Loucy (cell line): ENCODE measurements around the gene CASP9.

Source experiments
- H2AFZ ChIP-seq: fragments of 200-600 bp; sonication (generic); 2 replicates; pipeline ENCODE4 v1.6.0; 2016; ENCODE audit warnings: antibody characterized with exemption, mild to moderate bottlenecking, low read length, moderate library complexity
- H3F3A ChIP-seq: fragments of 200-600 bp; 2 replicates; pipeline ENCODE4 v1.6.0; 2016; ENCODE audit warnings: antibody characterized with exemption, low read depth, mild to moderate bottlenecking
- H3K27me3 ChIP-seq: fragments of 200-600 bp; sonication (generic); 2 replicates; pipeline ENCODE4 v1.6.1; 2014; ENCODE audit warnings: low read length, mild to moderate bottlenecking; ENCODE audit not compliant: insufficient read depth, poor library complexity, severe bottlenecking
- H3K36me3 ChIP-seq: fragments of 200-600 bp; sonication (generic); 2 replicates; pipeline ENCODE4 v1.6.1; 2016; ENCODE audit warnings: low read length; ENCODE audit not compliant: insufficient read depth
- H3K4me1 ChIP-seq: fragments of 200-600 bp; sonication (generic); 2 replicates; pipeline ENCODE4 v1.5.1; 2014; ENCODE audit warnings: low read length, mild to moderate bottlenecking; ENCODE audit not compliant: insufficient read depth, poor library complexity, severe bottlenecking
- H3K4me2 ChIP-seq: fragments of 200-600 bp; sonication (generic); 2 replicates; pipeline ENCODE4 v1.6.0; 2014; ENCODE audit warnings: antibody characterized with exemption, low read length, low read depth, mild to moderate bottlenecking; ENCODE audit not compliant: poor library complexity, severe bottlenecking
- H3K4me3 ChIP-seq: fragments of 200-600 bp; sonication (generic); 2 replicates; pipeline ENCODE4 v1.5.1; 2014; ENCODE audit warnings: low read length, mild to moderate bottlenecking, mixed read lengths; ENCODE audit not compliant: poor library complexity, severe bottlenecking
- H3K79me2 ChIP-seq: fragments of 200-600 bp; sonication (generic); 2 replicates; pipeline ENCODE4 v1.6.1; 2014; ENCODE audit warnings: low read length; ENCODE audit not compliant: insufficient read depth
- H3K9ac ChIP-seq: fragments of 200-600 bp; sonication (generic); 2 replicates; pipeline ENCODE4 v1.6.0; 2014; ENCODE audit warnings: mild to moderate bottlenecking, low read depth, low read length, moderate library complexity; ENCODE audit not compliant: poor library complexity, severe bottlenecking
- H3K9me2 ChIP-seq: fragments of 200-600 bp; sonication (generic); replicated peaks from 2 replicates; pipeline ENCODE4 v1.6.1; 2016; ENCODE audit warnings: low read depth, low read length, mixed read lengths
- H3K9me3 ChIP-seq: fragments of 200-600 bp; sonication (generic); 2 replicates; pipeline ENCODE4 v1.6.1; 2014; ENCODE audit warnings: mild to moderate bottlenecking, antibody characterized with exemption, low read length, low read depth; ENCODE audit not compliant: insufficient read depth
- H4K20me1 ChIP-seq: fragments of 200-600 bp; sonication (generic); 2 replicates; pipeline ENCODE4 v1.6.0; 2014; ENCODE audit warnings: antibody characterized with exemption, low read length, mild to moderate bottlenecking; ENCODE audit not compliant: insufficient read depth, poor library complexity, severe bottlenecking
- CTCF ChIP-seq: fragments of 200-600 bp; sonication (generic); conservative IDR thresholded peaks from 2 replicates; pipeline ENCODE4 v1.5.1; 2014; ENCODE audit warnings: mild to moderate bottlenecking, antibody characterized with exemption, low read length
- EZH2phosphoT487 ChIP-seq: fragments of 200-600 bp; IDR thresholded peaks from 2 replicates; pipeline ENCODE4 v1.6.1; 2018; ENCODE audit warnings: antibody characterized with exemption, mild to moderate bottlenecking, moderate library complexity, borderline replicate concordance

The CASP9 gene

GRCh38 chr1:15479654-15480347 lies 44.2 kb downstream of the CASP9 start:
- Histone ChIP-seq H3K36me3 (no peaks in the 10 kb centered on the region), H2AFZ (no peak overlapping the region), H3K9me3 (no peaks in the 10 kb centered on the region), H3K79me2 (no peaks in the 10 kb centered on the region), H3K4me2 (no peak overlapping the region), H3K9ac (no peak overlapping the region), H3F3A (no peaks in the 10 kb centered on the region), H4K20me1 (no peaks in the 10 kb centered on the region), H3K9me2 (no peaks in the 10 kb centered on the region), H3K4me1 (no peaks in the 10 kb centered on the region), H3K4me3 (no peak overlapping the region), H3K27me3 (no peaks in the 10 kb centered on the region)
- TF ChIP-seq CTCF (no peak), EZH2phosphoT487 (no peak)

- TF ChIP-seq CTCF (no peak), EZH2phosphoT487 (no peak)
- no peak overlapping the region for H2AFZ ChIP-seq
Observed at GRCh38 chr1:15477646-15478212, 46.3 kb downstream of the CASP9 start.

GRCh38 chr1:15476927-15477326 lies 47.1 kb downstream of the CASP9 start:
- no peak for TF ChIP-seq CTCF
- no peak for TF ChIP-seq EZH2phosphoT487

More at GRCh38 chr1:15477646-15478212, 46.3 kb downstream of the CASP9 start:
- H3K9ac ChIP-seq: no peak overlapping the region
- H3K79me2 ChIP-seq: no peaks in the 10 kb centered on the region
- H3F3A ChIP-seq: no peaks in the 10 kb centered on the region
- H3K27me3 ChIP-seq: no peaks in the 10 kb centered on the region
- no peaks in the 10 kb centered on the region for H3K9me2 ChIP-seq
- peaks cover under 1% of the 10 kb centered on the region for H3K4me1 ChIP-seq
- H3K36me3 ChIP-seq: no peaks in the 10 kb centered on the region
- no peak overlapping the region for H3K4me2 ChIP-seq
- no peaks in the 10 kb centered on the region for H4K20me1 ChIP-seq
- H3K9me3 ChIP-seq: no peaks in the 10 kb centered on the region
- H3K4me3 ChIP-seq: no peak overlapping the region

More at GRCh38 chr1:15476927-15477326, 47.1 kb downstream of the CASP9 start:
- Histone ChIP-seq H3K9me2 (no peaks in the 10 kb centered on the region), H2AFZ (no peak overlapping the region), H3K9ac (no peak overlapping the region), H4K20me1 (no peaks in the 10 kb centered on the region), H3K4me2 (no peak overlapping the region), H3K4me3 (no peak overlapping the region), H3K4me1 (peaks cover 9% of the 10 kb centered on the region), H3K79me2 (no peaks in the 10 kb centered on the region), H3K27me3 (no peaks in the 10 kb centered on the region), H3K9me3 (no peaks in the 10 kb centered on the region), H3K36me3 (no peaks in the 10 kb centered on the region), H3F3A (no peaks in the 10 kb centered on the region)
